H7 (cell line): Measurements from ENCODE around the gene TPBGL. TPM values are rescaled to one million over a fixed set of nuclear protein-coding genes. Genes with fewer than 3 reads are reported as not detected.
"Not testable (repeated sequence)": the region's sequence is repeated elsewhere in the genome, so short reads cannot be mapped to it uniquely, and the experiment has no call there.

Experiments
- DNase-seq: peaks from one replicate; pipeline ENCODE4 v3.0.0; 2012
- H3K27me3 ChIP-seq: 2 replicates; pipeline ENCODE4 v1.6.0; 2011; ENCODE audit warnings: mild to moderate bottlenecking, low read length; ENCODE audit not compliant: control insufficient read depth, insufficient read depth
- H3K36me3 ChIP-seq: replicated peaks from 2 replicates; pipeline ENCODE4 v1.5.1; 2011; ENCODE audit warnings: low read length; ENCODE audit not compliant: control insufficient read depth, insufficient read depth
- H3K4me3 ChIP-seq: 2 replicates; pipeline ENCODE4 v1.5.1; 2011; ENCODE audit warnings: low read depth, mild to moderate bottlenecking, control low read depth, low read length, moderate library complexity; ENCODE audit not compliant: insufficient read depth
- total RNA-seq: library from RNA; depleted of rRNA; stranded (reverse); fragments of >200 nt; shearing (Covaris generic); gene quantifications from 2 replicates; pipeline ENCODE4 v1.2.3, GENCODE V29; 2014

TPBGL gene
- total RNA-seq, 1 experiment from 2014 or later = not detected

DNA sequence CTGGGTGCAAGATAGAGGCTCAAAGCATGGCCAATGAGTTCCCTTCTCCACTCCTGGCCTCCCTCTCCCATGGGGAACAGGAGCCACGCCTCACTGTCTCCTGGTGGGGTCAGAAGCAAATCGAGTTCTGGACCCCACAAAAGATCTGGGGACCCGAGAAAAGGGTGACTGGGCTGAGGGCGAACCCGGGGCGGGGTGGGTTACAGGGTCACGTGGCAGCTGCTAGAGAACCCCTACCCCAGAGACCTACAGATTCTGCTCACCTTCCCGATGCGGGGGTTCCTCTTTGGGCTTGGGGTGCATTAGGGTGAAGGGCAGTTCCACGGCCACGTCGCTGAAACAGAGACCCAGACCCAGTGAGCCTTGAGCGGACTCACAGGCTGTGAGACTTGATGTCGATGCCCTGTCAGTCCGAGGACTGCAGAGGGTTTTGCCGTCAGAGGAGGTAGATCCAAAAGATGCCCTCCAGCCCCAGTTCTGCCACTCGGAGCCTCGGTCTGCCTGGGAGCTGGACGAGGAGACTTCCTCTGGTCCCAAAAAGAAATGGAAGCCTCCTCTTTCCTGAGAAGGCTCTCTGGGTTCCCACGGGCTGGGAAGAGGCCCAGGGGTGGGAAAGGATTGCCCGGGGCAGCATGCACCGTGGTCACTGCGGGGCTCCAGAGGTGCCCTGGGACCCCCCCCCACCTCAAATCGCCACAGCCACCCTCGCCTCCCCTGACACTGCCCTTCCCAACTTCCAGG is 28.2 kb downstream of the TPBGL start:
- no peak overlapping the region for H3K4me3 ChIP-seq
- no peak for DNase-seq
- no peaks in the 10 kb centered on the region; the same call in 1 of the 2 replicates for H3K36me3 ChIP-seq
- H3K27me3 ChIP-seq = no peaks in the 10 kb centered on the region

DNA sequence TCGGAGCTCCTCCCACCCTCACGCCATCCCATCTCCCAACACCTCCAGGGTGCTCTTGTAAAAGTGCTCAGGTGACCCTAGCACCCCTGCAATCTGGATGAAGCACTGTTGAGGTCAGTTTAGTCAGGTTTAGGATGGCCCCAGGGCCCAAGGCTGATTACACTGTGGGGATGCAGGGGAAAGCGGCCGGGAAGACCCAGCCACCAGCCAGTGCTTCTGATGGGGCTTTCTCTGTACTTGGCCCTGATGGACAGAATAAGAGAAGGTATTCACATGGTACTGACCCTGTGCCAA is 28.7 kb downstream of the TPBGL start:
- Histone ChIP-seq H3K4me3 (no peak overlapping the region), H3K27me3 (no peaks in the 10 kb centered on the region), H3K36me3 (no peaks in the 10 kb centered on the region; the same call in 1 of the 2 replicates)
- DNase-seq = no peak

DNA sequence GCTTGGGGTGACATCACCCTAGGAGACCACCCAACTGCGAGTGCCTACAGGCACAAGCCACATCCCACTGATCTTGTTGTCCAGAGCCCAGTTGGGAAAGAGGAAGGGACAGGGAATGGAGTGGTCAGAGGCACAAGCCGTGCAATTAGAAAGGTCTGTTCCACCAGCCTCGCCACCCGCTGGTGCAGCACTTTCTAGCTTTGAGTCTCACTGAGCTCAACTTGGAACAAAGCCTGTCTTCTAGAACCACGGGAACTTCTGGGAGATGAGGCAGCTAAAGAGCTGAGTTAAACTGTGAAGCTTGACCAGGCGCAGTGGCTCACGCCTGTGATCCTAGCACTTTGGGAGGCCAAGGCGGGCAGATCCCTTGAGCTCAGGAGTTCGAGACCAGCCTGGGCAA is 29.3 kb downstream of the TPBGL start:
- Histone ChIP-seq H3K4me3 (no peak overlapping the region), H3K36me3 (no peaks in the 10 kb centered on the region; the same call in 1 of the 2 replicates), H3K27me3 (no peaks in the 10 kb centered on the region)
- no peak for DNase-seq

DNA sequence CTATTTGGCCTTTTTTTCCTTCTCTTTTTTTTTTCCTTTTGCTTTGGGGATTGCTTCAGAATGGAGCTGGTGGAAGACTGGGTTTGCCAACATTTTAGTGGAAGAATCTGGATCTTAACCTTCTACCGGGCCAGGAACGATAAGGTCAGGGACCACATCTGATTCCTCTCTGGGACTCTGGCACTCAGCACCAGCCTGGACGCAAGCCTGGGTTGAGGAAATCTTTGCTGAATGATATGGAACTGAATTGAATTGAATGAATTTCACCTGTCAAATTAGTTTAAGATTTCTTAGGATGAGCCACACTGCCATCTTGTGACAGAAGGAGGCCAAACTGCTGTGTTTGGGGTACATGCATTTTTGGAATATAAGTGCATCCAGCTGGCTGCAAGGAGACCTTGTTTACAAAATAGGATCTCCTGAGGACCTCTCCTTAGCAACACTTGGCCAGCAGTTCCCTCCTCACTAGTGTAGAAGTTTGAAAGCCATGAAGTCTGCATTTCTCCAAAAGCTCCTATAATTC is 30.4 kb downstream of the TPBGL start:
- Histone ChIP-seq H3K27me3 (no peaks in the 10 kb centered on the region), H3K4me3 (no peak overlapping the region), H3K36me3 (no peaks in the 10 kb centered on the region; the same call in 1 of the 2 replicates)
- DNase-seq = peak; percentile 71

DNA sequence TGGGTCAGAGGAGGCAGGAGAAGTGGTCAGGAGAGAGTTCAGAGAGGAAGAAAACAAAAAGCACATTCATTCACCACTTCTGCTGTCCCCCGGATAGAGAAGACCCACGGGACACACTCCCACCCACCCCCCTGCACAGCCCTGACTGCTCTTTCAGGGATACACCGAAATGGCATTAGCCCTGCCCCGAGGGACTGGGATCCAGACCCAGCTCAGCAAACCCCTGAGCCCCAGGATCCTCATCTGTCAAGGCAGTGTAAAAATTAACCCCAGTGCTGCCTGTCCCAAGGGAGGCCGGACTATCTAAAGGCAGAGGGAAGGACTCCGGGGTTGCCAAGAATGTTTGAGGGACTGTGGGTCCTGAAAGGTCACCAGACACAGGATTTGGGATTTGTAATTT is 31.2 kb downstream of the TPBGL start:
- no peak overlapping the region for H3K4me3 ChIP-seq
- no peaks in the 10 kb centered on the region for H3K27me3 ChIP-seq
- no peak for DNase-seq
- no peaks in the 10 kb centered on the region for H3K36me3 ChIP-seq

DNA sequence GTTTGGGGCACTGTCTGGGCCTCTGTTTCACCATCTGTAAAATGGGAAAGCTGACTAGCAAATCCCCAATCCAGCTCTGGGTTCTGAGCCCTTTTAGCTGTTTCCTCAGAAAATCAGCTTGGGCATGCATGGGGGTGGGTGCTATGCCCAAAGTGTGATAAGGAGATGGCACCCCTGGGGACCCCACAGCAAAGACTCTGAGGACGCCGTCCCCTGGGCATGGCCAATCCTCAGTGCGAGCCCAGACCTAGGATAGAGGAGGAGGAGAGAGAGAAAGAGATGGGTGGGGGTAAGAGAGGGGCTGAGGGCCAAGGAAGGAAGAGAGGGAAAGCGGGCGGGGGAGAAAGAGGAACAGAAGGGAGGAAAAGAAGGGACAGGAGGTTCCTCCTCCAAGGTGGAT is 31.8 kb downstream of the TPBGL start:
- no peak overlapping the region for H3K4me3 ChIP-seq
- H3K27me3 ChIP-seq = no peaks in the 10 kb centered on the region
- H3K36me3 ChIP-seq = no peaks in the 10 kb centered on the region
- DNase-seq = no peak

DNA sequence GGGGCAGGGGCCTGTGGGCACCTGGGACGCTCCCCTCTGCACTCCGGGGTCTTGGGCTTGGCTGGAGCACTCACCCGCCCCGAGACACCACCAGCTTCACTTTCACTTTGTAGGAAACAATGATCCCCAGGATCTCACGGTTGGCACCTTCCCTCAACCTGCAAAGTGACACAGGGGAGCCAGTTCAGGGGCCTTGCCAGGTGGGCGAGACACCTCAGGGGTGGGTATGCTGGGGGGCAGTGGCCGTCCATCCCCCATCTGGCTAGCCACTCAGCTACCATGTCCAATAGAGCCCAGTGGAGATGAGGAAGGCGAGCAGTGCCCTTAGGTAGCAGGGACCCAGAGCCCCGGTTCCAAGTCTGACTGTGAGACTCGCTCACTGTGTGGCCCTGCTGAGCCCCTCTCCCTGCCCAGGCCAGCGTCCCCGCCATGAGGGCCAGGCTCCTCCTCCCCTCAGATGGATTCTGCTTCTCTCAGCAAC is 32.3 kb downstream of the TPBGL start:
- Histone ChIP-seq H3K27me3 (no peaks in the 10 kb centered on the region), H3K36me3 (peaks cover 2% of the 10 kb centered on the region), H3K4me3 (no peak overlapping the region)
- DNase-seq = no peak

DNA sequence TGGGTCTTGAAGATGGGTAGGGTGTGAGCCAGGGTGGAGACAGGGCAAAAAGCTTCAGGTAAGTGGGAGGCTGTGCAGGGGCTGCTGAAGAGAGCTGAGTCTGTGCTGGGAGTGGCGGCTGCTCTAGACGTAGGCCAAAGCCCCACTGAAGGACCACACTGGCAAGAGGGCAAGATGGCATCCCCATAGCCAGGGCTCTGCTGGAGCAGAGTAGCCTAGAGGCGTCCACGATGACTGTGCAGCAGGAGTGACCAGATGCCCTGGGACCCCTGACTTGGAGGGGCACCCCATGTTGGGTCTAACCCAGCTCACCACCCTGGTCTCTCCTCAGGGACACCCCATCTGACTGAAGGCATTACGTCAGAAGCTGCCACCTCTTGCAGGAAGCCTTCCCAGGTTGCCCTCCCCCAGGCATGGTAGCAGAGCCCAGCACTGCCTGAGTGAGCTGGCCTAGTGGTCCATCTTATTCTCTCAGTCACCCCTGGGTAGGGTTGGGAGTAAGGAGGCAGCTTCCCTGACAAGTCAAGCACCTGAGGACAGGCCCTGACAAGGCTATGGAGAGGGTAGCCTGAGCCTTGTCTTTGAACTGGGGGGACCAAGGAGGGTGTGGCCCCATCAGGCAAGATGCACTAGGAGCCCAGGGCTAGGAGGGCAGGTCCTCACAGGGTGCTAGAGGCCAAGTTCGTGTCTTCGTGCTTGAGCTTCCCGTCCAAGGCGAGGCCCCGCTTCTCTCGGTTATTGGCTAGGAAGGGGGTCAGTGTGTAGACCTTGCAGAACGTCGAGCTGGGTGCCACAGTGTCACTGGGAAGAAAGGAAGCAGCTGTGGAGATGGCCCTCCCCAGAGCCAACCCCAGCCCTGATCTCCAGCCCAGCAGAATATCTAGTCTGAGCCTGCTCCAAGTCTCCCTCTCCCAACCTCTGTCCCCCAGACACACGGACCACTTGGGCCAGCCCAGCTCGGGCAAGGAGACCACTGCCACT is 33.1 kb downstream of the TPBGL start:
- H3K36me3 ChIP-seq = peaks cover 2% of the 10 kb centered on the region
- no peaks in the 10 kb centered on the region for H3K27me3 ChIP-seq
- no peak for DNase-seq
- H3K4me3 ChIP-seq = no peak overlapping the region

DNA sequence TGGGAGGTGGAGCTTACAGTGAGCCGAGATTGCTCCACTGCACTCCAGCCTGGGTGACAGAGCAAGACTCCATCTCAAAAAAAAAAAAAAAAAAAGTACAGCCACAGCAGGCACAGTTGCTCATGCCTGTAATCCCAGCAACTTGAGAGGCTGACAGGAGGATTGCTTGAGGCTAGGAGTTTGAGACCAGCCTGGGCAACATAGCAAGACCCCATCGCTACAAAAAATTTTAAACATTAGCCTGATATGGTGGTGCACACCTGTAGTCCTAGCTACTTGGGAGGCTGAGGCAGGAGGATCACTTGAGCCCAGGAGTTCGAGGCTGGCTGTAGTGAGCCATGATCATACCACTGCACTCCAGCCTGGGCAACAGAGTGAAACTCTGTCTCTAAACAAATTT is 34.1 kb downstream of the TPBGL start:
- not testable (repeated sequence) for DNase-seq, H3K4me3 ChIP-seq, H3K36me3 ChIP-seq, H3K27me3 ChIP-seq

DNA sequence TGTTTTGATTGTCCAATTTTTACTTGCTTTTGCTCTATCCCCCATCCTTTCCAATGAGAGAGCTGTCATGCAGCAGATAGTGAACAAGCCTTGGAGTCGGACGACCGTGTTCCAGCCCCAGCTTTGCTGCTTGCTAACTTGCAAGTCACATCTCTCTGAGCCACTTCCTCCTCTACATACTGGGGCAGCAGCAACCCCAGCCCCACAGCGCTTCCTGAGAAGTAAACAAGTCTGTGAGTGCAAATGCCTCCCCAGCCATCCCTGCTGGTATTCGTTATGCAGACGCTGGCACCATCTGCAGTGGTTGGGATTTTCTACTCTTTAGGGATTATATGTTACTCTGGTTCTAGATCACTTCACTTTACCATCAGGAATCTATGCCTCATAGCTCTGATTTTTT is 35.0 kb downstream of the TPBGL start:
- peaks cover 2% of the 10 kb centered on the region for H3K36me3 ChIP-seq
- peak; percentile 76 for DNase-seq
- H3K4me3 ChIP-seq = no peak overlapping the region
- no peaks in the 10 kb centered on the region for H3K27me3 ChIP-seq

DNA sequence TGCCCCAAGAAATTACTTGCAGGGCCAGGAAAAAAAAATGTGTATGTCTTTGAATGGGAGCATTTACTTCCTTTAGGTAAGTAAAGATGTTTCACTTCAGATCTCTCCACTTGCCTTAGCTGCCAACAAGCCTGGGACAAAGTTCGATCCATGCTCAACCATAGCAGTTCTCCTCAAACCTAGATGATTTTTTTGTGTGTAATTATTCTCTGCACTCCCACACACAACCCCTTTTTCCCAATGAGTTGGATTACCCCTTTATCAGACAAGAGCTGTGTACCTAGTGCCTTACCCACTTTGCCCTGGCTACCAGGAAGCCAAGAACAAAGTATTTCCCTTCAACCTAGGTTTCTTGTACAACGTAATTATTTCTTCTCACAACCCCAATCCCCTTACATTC is 35.6 kb downstream of the TPBGL start:
- H3K4me3 ChIP-seq = no peak overlapping the region
- H3K27me3 ChIP-seq = no peaks in the 10 kb centered on the region
- DNase-seq = no peak
- H3K36me3 ChIP-seq = peaks cover 2% of the 10 kb centered on the region

DNA sequence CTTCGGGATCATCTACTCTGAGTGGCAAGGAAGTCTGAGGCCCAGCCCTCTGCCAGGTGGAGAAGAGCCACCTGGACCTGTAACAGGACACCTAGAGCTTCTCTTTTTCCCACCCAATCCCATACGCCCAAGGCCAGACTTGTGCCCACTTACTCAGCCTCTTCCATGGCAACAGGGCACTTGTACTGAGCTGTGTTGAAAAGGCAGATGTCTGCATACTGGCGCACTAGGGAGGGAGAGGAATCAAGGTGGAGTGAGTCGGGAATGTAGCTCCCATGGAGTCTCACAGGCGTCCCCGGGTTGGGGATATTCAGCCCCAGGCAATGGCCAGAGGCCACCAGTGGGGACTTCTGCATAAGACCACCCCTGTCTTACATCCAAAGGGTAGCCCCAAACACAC is 36.1 kb downstream of the TPBGL start:
- DNase-seq = no peak
- H3K27me3 ChIP-seq = no peaks in the 10 kb centered on the region
- peaks cover 2% of the 10 kb centered on the region for H3K36me3 ChIP-seq
- H3K4me3 ChIP-seq = no peak overlapping the region

DNA sequence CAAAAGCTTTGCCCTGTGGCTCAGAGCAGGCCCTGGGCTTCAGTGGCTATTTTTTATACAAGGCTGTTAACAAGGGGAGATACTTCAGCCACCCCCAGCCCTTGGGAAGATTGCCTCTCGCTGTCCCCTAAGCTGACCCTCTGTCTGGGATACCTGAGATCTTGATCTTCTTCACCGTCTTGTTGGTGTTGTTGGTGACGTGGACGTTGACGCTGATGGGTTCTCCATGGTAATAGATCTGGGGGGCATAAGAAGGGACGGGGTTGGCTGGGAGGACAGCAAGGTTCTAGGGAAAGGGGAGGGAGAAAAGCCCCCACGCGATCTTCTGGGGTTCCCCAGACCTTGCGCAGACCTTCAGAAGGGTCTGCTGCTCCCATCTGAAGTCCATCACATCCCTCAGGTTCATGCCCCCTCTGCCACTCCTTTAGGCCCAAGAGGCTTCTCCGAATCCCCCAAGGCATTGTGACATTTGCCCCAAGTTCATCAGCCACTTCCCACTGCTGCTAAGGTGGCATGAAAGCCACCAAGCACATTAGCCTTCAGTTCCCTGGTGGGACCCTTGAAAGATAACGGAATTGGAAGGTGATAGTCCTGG is 36.7 kb downstream of the TPBGL start:
- no peak for DNase-seq
- H3K36me3 ChIP-seq = peaks cover 2% of the 10 kb centered on the region
- H3K27me3 ChIP-seq = no peaks in the 10 kb centered on the region
- H3K4me3 ChIP-seq = no peak overlapping the region

DNA sequence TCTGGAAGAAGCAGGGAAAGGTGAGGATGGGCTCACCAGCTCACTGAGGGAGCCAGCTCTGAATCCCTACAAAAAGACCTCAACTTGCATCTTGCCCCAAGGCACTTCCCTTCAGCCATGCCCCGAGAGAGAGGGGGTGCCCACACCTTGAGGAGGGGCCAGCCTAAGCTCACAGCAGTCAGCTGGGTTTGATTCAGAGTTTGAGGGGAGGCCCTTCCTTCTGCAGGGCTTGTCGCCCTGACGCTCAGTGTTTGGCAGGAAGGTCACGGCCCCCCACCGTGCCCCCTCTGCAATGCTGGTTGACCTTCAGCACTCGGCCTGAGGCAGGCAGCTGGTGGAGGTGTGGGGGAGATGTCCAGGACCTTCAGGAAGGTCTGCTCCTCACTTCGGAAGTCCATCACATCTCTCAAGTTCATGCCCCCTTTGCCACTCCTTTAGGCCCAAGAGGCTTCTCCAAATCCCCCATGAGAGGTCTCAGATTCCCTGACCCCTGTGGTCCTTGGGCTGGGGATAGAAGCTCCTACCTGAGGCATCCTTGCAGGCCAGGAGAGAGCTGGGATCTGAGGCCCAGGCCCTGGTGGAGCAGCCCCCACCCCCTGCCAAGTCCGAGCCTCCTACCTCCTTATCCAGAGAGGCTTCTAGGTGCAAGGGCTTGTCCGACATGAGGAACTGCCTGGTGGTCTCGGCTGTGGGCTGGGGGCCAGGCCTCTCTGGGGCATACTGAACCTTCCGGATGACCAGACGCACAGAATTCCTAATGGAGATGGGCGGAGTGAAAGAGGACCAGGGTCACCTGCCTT is 37.6 kb downstream of the TPBGL start:
- H3K4me3 ChIP-seq = no peak overlapping the region
- H3K27me3 ChIP-seq = no peaks in the 10 kb centered on the region
- peaks cover 2% of the 10 kb centered on the region for H3K36me3 ChIP-seq
- no peak for DNase-seq
